ENCODE data around the gene ZNF770.

ZNF770 gene

DNA sequence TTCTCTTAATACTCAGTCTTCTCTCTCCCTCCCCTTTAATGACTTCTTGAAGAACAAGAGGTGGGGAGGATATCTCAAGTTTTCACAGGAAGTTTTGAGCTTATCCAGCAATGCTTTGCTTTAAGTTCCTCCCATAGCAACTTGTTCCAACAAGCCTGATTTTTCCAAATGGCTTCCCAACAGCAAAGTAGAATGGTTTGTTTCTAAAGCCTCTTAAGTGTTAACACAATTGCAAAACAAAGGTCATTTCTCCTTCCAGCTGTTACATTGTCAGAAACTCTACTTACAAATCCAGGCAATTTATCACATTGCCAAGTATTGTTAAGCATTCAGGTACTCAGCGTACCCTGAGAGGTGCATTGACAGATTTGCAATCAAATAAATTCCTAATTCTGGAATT, 6.8 kb upstream of the ZNF770 start:
- no peak overlapping the region for H2BK5ac ChIP-seq (ENCODE audit: low read depth, low read length, poor library complexity)
- no peaks in the 10 kb centered on the region for H3K79me1 ChIP-seq (ENCODE audit: low read length)
- no peaks in the 10 kb centered on the region for H3K79me2 ChIP-seq (ENCODE audit: control insufficient read depth, insufficient read depth, low read length, poor library complexity)
- no peaks in the 10 kb centered on the region for H3K9me3 ChIP-seq (ENCODE audit: insufficient read depth, low read depth, low read length)
- H3K23ac ChIP-seq (ENCODE audit: low read length) = no peak overlapping the region
- DNase-seq = no peak
- H2AFZ ChIP-seq (ENCODE audit: insufficient read depth, low read length, poor library complexity) = no peak overlapping the region
- no peak overlapping the region for H4K12ac ChIP-seq (ENCODE audit: low read depth, low read length)
- H3K14ac ChIP-seq (ENCODE audit: low read length) = no peak overlapping the region
- H3K18ac ChIP-seq (ENCODE audit: low read length) = no peak overlapping the region
- H3K36me3 ChIP-seq (ENCODE audit: control insufficient read depth in 1 of 2, insufficient read depth in 2 of 2, low read length in 2 of 2) = no peaks in the 10 kb centered on the region
- no peak overlapping the region for H3K4me2 ChIP-seq (ENCODE audit: low read length)
- H3K4me1 ChIP-seq (ENCODE audit: control insufficient read depth in 1 of 2, insufficient read depth in 2 of 2, low read length in 2 of 2) = peaks cover 0 to 2% of the 10 kb centered on the region in 2 experiments
- no peak overlapping the region for H3K27ac ChIP-seq (ENCODE audit: low read depth, low read length)
- H4K91ac ChIP-seq (ENCODE audit: low read depth, low read length) = no peak overlapping the region
- H3K27me3 ChIP-seq (ENCODE audit: insufficient read depth, low read length) = no peaks in the 10 kb centered on the region
- no peak overlapping the region for H4K8ac ChIP-seq (ENCODE audit: low read depth, low read length)
- H2BK120ac ChIP-seq (ENCODE audit: insufficient read depth, low read length, poor library complexity) = no peak overlapping the region
- no peak overlapping the region for H2AK5ac ChIP-seq (ENCODE audit: low read length)
- H3K4ac ChIP-seq (ENCODE audit: low read depth, low read length) = no peak overlapping the region
- no peak overlapping the region for H2BK12ac ChIP-seq (ENCODE audit: low read length)
- H3K4me3 ChIP-seq (ENCODE audit: low read depth, low read length) = no peak overlapping the region
- WGBS (ENCODE audit: extremely low coverage, insufficient coverage, insufficient read length) = no CpG with 5 or more reads among the region's 1 CpG
- H3K9ac ChIP-seq (ENCODE audit: low read length) = no peak overlapping the region

DNA sequence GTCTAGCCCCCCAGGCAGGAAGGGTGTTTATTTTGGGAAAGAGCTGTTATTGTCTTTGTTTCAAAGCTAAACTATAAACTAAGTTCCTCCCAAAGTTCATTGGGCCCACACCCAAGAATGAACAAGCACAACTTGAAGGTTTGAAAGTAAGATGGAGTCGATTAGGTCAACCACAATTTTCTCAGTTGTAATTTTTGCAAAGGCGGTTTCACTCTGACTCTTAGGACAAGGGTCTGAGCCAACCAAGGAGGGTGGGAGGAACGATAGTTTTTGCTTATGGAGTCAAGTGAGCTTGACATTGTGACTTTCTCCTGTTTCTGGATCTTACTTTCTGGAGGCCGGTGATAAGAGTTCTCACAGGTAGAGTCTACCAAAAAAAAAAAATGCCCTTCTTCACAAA, 5.8 kb upstream of the ZNF770 start:
- no peak overlapping the region for H2AFZ ChIP-seq (ENCODE audit: insufficient read depth, low read length, poor library complexity)
- H3K23ac ChIP-seq (ENCODE audit: low read length) = no peak overlapping the region
- no peak overlapping the region for H3K18ac ChIP-seq (ENCODE audit: low read length)
- no peak overlapping the region for H3K9ac ChIP-seq (ENCODE audit: low read length)
- no peak overlapping the region for H3K14ac ChIP-seq (ENCODE audit: low read length)
- no peak overlapping the region for H2AK5ac ChIP-seq (ENCODE audit: low read length)
- no peaks in the 10 kb centered on the region for H3K36me3 ChIP-seq (ENCODE audit: control insufficient read depth in 1 of 2, insufficient read depth in 2 of 2, low read length in 2 of 2)
- no peaks in the 10 kb centered on the region for H3K79me2 ChIP-seq (ENCODE audit: control insufficient read depth, insufficient read depth, low read length, poor library complexity)
- H3K79me1 ChIP-seq (ENCODE audit: low read length) = no peaks in the 10 kb centered on the region
- no peak overlapping the region for H3K4ac ChIP-seq (ENCODE audit: low read depth, low read length)
- no peaks in the 10 kb centered on the region for H3K9me3 ChIP-seq (ENCODE audit: insufficient read depth, low read depth, low read length)
- no peak overlapping the region for H2BK12ac ChIP-seq (ENCODE audit: low read length)
- DNase-seq = no peak
- no peak overlapping the region for H3K4me3 ChIP-seq (ENCODE audit: low read depth, low read length)
- H4K91ac ChIP-seq (ENCODE audit: low read depth, low read length) = no peak overlapping the region
- H4K8ac ChIP-seq (ENCODE audit: low read depth, low read length) = no peak overlapping the region
- H3K4me2 ChIP-seq (ENCODE audit: low read length) = no peak overlapping the region
- H4K12ac ChIP-seq (ENCODE audit: low read depth, low read length) = no peak overlapping the region
- no CpG with 5 or more reads among the region's 4 CpGs for WGBS (ENCODE audit: extremely low coverage, insufficient coverage, insufficient read length)
- H2BK5ac ChIP-seq (ENCODE audit: low read depth, low read length, poor library complexity) = no peak overlapping the region
- no peak overlapping the region for H3K27ac ChIP-seq (ENCODE audit: low read depth, low read length)
- peaks cover 0 to 2% of the 10 kb centered on the region in 2 experiments for H3K4me1 ChIP-seq (ENCODE audit: control insufficient read depth in 1 of 2, insufficient read depth in 2 of 2, low read length in 2 of 2)
- H3K27me3 ChIP-seq (ENCODE audit: insufficient read depth, low read length) = no peaks in the 10 kb centered on the region
- H2BK120ac ChIP-seq (ENCODE audit: insufficient read depth, low read length, poor library complexity) = no peak overlapping the region

DNA sequence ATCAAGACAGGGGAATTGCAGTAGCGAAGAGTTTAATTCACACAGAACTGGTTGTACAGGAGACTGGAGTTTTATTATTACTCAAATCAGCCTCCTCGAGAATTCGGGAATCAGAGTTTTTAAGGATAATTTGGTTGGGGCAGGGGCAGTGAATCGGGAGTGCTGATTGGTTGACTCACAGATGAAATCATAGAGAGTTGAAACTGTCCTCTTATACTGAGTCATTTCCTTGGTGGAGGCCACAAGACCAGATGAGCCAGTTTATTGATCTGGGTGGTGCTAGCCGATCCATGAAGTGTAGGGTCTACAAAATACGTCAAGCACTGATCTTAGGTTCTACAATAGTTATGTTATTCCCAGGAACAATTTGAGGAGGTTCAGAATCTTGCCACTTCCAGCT, 5.3 kb upstream of the ZNF770 start:
- H3K18ac ChIP-seq (ENCODE audit: low read length) = no peak overlapping the region
- no peak overlapping the region for H3K23ac ChIP-seq (ENCODE audit: low read length)
- no peak overlapping the region for H2AFZ ChIP-seq (ENCODE audit: insufficient read depth, low read length, poor library complexity)
- H2BK120ac ChIP-seq (ENCODE audit: insufficient read depth, low read length, poor library complexity) = no peak overlapping the region
- no peaks in the 10 kb centered on the region for H3K9me3 ChIP-seq (ENCODE audit: insufficient read depth, low read depth, low read length)
- no peak overlapping the region for H4K8ac ChIP-seq (ENCODE audit: low read depth, low read length)
- peaks cover 2% of the 10 kb centered on the region for H3K79me2 ChIP-seq (ENCODE audit: control insufficient read depth, insufficient read depth, low read length, poor library complexity)
- H3K27me3 ChIP-seq (ENCODE audit: insufficient read depth, low read length) = no peaks in the 10 kb centered on the region
- H3K14ac ChIP-seq (ENCODE audit: low read length) = no peak overlapping the region
- no peak overlapping the region for H3K4me3 ChIP-seq (ENCODE audit: low read depth, low read length)
- no peak for DNase-seq
- no peak overlapping the region for H3K4me2 ChIP-seq (ENCODE audit: low read length)
- no peaks in the 10 kb centered on the region for H3K36me3 ChIP-seq (ENCODE audit: control insufficient read depth in 1 of 2, insufficient read depth in 2 of 2, low read length in 2 of 2)
- H2BK5ac ChIP-seq (ENCODE audit: low read depth, low read length, poor library complexity) = no peak overlapping the region
- no peak overlapping the region for H2AK5ac ChIP-seq (ENCODE audit: low read length)
- no peak overlapping the region for H3K27ac ChIP-seq (ENCODE audit: low read depth, low read length)
- H4K91ac ChIP-seq (ENCODE audit: low read depth, low read length) = no peak overlapping the region
- peaks cover 2% of the 10 kb centered on the region for H3K79me1 ChIP-seq (ENCODE audit: low read length)
- no CpG with 5 or more reads among the region's 6 CpGs for WGBS (ENCODE audit: extremely low coverage, insufficient coverage, insufficient read length)
- H3K9ac ChIP-seq (ENCODE audit: low read length) = no peak overlapping the region
- H3K4ac ChIP-seq (ENCODE audit: low read depth, low read length) = no peak overlapping the region
- no peak overlapping the region for H2BK12ac ChIP-seq (ENCODE audit: low read length)
- peaks cover 0 to 2% of the 10 kb centered on the region in 2 experiments for H3K4me1 ChIP-seq (ENCODE audit: control insufficient read depth in 1 of 2, insufficient read depth in 2 of 2, low read length in 2 of 2)
- no peak overlapping the region for H4K12ac ChIP-seq (ENCODE audit: low read depth, low read length)

DNA sequence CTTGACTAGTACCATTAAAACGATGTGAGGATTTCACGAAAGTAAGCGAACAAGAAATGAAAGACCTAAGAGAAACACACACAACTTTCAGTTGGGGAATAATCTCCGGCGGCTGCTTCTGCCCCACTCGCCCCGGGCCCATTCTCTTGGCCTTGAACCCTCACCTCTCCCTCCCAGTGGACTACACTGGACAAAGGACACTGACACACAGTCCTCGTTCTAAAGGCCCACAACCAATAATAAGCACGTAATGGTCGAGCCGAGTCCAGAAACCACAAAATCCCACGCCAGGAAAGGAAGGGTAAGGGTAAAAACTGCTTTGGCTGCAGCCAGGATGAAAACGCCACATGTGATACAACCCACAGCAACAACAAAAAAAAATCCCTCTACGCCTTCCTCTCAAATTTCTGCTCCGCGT, 469 bp downstream of the ZNF770 start:
- H3K79me1 ChIP-seq (ENCODE audit: low read length) = peaks cover 9% of the 10 kb centered on the region
- H3K27ac ChIP-seq (ENCODE audit: low read depth, low read length) = peak overlapping the region; percentile 47
- WGBS (ENCODE audit: extremely low coverage, insufficient coverage, insufficient read length) = no CpG with 5 or more reads among the region's 16 CpGs
- peak overlapping the region; percentile 89 for H3K4me3 ChIP-seq (ENCODE audit: low read depth, low read length)
- peak overlapping the region; percentile 93 for H3K18ac ChIP-seq (ENCODE audit: low read length)
- peak overlapping the region; percentile 91 for H3K9ac ChIP-seq (ENCODE audit: low read length)
- peak overlapping the region; percentile 93 for H4K8ac ChIP-seq (ENCODE audit: low read depth, low read length)
- H3K79me2 ChIP-seq (ENCODE audit: control insufficient read depth, insufficient read depth, low read length, poor library complexity) = peaks cover 14% of the 10 kb centered on the region
- peak overlapping the region; percentile 79 for H2AFZ ChIP-seq (ENCODE audit: insufficient read depth, low read length, poor library complexity)
- H2AK5ac ChIP-seq (ENCODE audit: low read length) = peak overlapping the region; percentile 18
- H2BK120ac ChIP-seq (ENCODE audit: insufficient read depth, low read length, poor library complexity) = peak overlapping the region; percentile 78
- no peak overlapping the region for H3K23ac ChIP-seq (ENCODE audit: low read length)
- no peak overlapping the region for H2BK12ac ChIP-seq (ENCODE audit: low read length)
- no peaks in the 10 kb centered on the region for H3K27me3 ChIP-seq (ENCODE audit: insufficient read depth, low read length)
- H3K14ac ChIP-seq (ENCODE audit: low read length) = peak overlapping the region; percentile 82
- peaks cover 4 to 9% of the 10 kb centered on the region in 2 experiments for H3K4me1 ChIP-seq (ENCODE audit: control insufficient read depth in 1 of 2, insufficient read depth in 2 of 2, low read length in 2 of 2)
- peak overlapping the region; percentile 87 for H4K12ac ChIP-seq (ENCODE audit: low read depth, low read length)
- H4K91ac ChIP-seq (ENCODE audit: low read depth, low read length) = peak overlapping the region; percentile 89
- peak overlapping the region; percentile 70 for H3K4me2 ChIP-seq (ENCODE audit: low read length)
- H2BK5ac ChIP-seq (ENCODE audit: low read depth, low read length, poor library complexity) = peak overlapping the region; percentile 38
- no peaks in the 10 kb centered on the region for H3K9me3 ChIP-seq (ENCODE audit: insufficient read depth, low read depth, low read length)
- H3K4ac ChIP-seq (ENCODE audit: low read depth, low read length) = peak overlapping the region; percentile 67
- H3K36me3 ChIP-seq (ENCODE audit: control insufficient read depth in 1 of 2, insufficient read depth in 2 of 2, low read length in 2 of 2) = peaks cover 2 to 3% of the 10 kb centered on the region in 2 experiments
- peak in 1 of 2 donors; percentile 2 for DNase-seq
